ENCODE measurements around the gene CNOT11. TPM values are rescaled to one million over a fixed set of nuclear protein-coding genes. Genes with fewer than 3 reads are reported as not detected.
"Not testable (repeated sequence)": the region's sequence is repeated elsewhere in the genome, so short reads cannot be mapped to it uniquely, and the experiment has no call there.

CNOT11 gene
- total RNA-seq, 1 experiment from 2014 or later, result 110 TPM

DNA sequence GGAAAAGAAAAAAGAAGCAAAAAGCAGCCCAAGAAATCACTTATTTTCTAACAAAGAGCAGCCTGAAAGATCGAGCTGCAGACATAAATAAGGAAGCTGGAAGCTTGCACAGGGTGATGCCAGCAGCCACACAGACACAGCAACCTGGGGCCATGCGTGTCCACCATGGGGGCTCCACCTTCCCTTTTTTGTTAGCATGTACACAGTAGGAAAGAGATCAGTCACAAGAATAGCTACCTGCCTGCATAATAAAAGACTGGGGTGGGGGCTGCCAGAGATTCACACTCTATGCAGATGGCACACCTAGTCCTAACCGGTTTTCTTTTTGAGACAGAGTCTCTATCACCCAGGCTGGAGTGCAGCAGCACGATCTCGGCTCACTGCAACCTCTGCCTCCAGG lies 2.9 kb upstream of the CNOT11 start:
- POLR2A ChIA-PET, result no interaction called here
- no TSS peak for BruUV-seq (replicated peaks)
- intact Hi-C loops (cut with micrococcal nuclease; ENCODE audit: unreplicated experiment), result no loop called here
- Histone ChIP-seq H3K9me3 (no peaks in the 10 kb centered on the region), H3K27me3 (replicated peaks; ENCODE audit: control insufficient read depth, insufficient read depth, low read length) (no peaks in the 10 kb centered on the region), H3K36me3 (ENCODE audit: control insufficient read depth, insufficient read depth, low read length) (peaks cover 1% of the 10 kb centered on the region; the same call in 1 of the 2 replicates), H3K4me3 (ENCODE audit: low read depth, low read length) (no peak overlapping the region), H3K4me1 (peaks cover 35% of the 10 kb centered on the region)
- no peak for DNase-seq
- Mint-ChIP-seq H3K9me3 (ENCODE audit: unreplicated experiment) (peaks cover 15% of the 10 kb centered on the region), H3K27me3 (ENCODE audit: insufficient read depth, unreplicated experiment) (no peaks in the 10 kb centered on the region), H3K27ac (ENCODE audit: unreplicated experiment) (no peak overlapping the region), H3K4me1 (ENCODE audit: low read depth, unreplicated experiment) (peaks cover 29% of the 10 kb centered on the region), H3K4me3 (ENCODE audit: unreplicated experiment) (no peak overlapping the region), H3K36me3 (ENCODE audit: insufficient read depth, unreplicated experiment) (peaks cover 33% of the 10 kb centered on the region)
- CTCF ChIA-PET, result no interaction called here
- TF ChIP-seq CTCF (IDR thresholded peaks at IDR 0.05; ENCODE audit: insufficient read depth in 1 of 2, low read depth in 1 of 2, low read length in 1 of 2, severe bottlenecking in 1 of 2, unreplicated experiment in 1 of 2), result no peak

- H3K27me3 Mint-ChIP-seq (ENCODE audit: insufficient read depth, unreplicated experiment); H3K36me3 ChIP-seq (ENCODE audit: control insufficient read depth, insufficient read depth, low read length); BruUV-seq (replicated peaks); H3K9me3 ChIP-seq; DNase-seq; H3K27ac Mint-ChIP-seq (ENCODE audit: unreplicated experiment); H3K27me3 ChIP-seq (replicated peaks; ENCODE audit: control insufficient read depth, insufficient read depth, low read length): not testable (repeated sequence)
- Mint-ChIP-seq H3K4me1 (ENCODE audit: low read depth, unreplicated experiment) (peaks cover 37% of the 10 kb centered on the region), H3K9me3 (ENCODE audit: unreplicated experiment) (peaks cover 15% of the 10 kb centered on the region), H3K36me3 (ENCODE audit: insufficient read depth, unreplicated experiment) (peaks cover 35% of the 10 kb centered on the region), H3K4me3 (ENCODE audit: unreplicated experiment) (peak overlapping the region; percentile 94)
- H3K4me1 ChIP-seq, result peaks cover 32% of the 10 kb centered on the region
- intact Hi-C loops (cut with micrococcal nuclease; ENCODE audit: unreplicated experiment), result loop anchor here (1.0 kb wide), 2 partner anchors 100 to 215 kb away; partner anchors contain the start of gene TBC1D8
- H3K4me3 ChIP-seq (ENCODE audit: low read depth, low read length), result peak overlapping the region; percentile 66
- ChIA-PET CTCF (interaction anchor here (0.9 to 2.3 kb wide), 3 partner anchors 11 to 239 kb away, joined by 5 to 25 read pairs (median 6); no protein-coding TSS in a partner anchor), POLR2A (interaction anchor here (1.0 to 1.1 kb wide), 2 partner anchors 12 to 75 kb away, joined by 3 to 14 read pairs; no protein-coding TSS in a partner anchor)
Measured at GRCh38 chr2:101251246-101251781, 1.4 kb upstream of the CNOT11 start.

GRCh38 chr2:101251844-101252407 lies 760 bp upstream of the CNOT11 start:
- intact Hi-C loops (cut with micrococcal nuclease; ENCODE audit: unreplicated experiment), result loop anchor here (1.0 to 2.0 kb wide), 7 partner anchors 8 to 239 kb away; partner anchors contain the start of gene TBC1D8
- ChIA-PET POLR2A (interaction anchor here (0.7 to 1.3 kb wide), 4 partner anchors 12 to 76 kb away, joined by 3 to 14 read pairs (median 6); partner anchors contain the start of gene RNF149), CTCF (interaction anchor here (0.6 to 2.3 kb wide), 14 partner anchors 11 to 239 kb away, joined by 3 to 25 read pairs (median 4); no protein-coding TSS in a partner anchor)
- peaks cover 15% of the 10 kb centered on the region for H3K9me3 Mint-ChIP-seq (ENCODE audit: unreplicated experiment)
- peak overlapping the region; percentile 83 for H3K27ac Mint-ChIP-seq (ENCODE audit: unreplicated experiment)
- H3K4me3 ChIP-seq (ENCODE audit: low read depth, low read length), result peak overlapping the region; percentile 66
- DNase-seq, result peak; percentile 77 to 82
- no peaks in the 10 kb centered on the region for H3K27me3 Mint-ChIP-seq (ENCODE audit: insufficient read depth, unreplicated experiment)
- H3K36me3 ChIP-seq (ENCODE audit: control insufficient read depth, insufficient read depth, low read length), result peaks cover 1% of the 10 kb centered on the region; the same call in 1 of the 2 replicates
- peaks cover 43% of the 10 kb centered on the region for H3K4me1 Mint-ChIP-seq (ENCODE audit: low read depth, unreplicated experiment)
- H3K27me3 ChIP-seq (replicated peaks; ENCODE audit: control insufficient read depth, insufficient read depth, low read length), result no peaks in the 10 kb centered on the region
- peaks cover 41% of the 10 kb centered on the region for H3K36me3 Mint-ChIP-seq (ENCODE audit: insufficient read depth, unreplicated experiment)
- BruUV-seq (replicated peaks), result TSS peak; percentile 78
- TF ChIP-seq CTCF (IDR thresholded peaks at IDR 0.05; ENCODE audit: insufficient read depth in 1 of 2, low read depth in 1 of 2, low read length in 1 of 2, severe bottlenecking in 1 of 2, unreplicated experiment in 1 of 2), result peak; percentile 76 to 80
- peak overlapping the region; percentile 94 for H3K4me3 Mint-ChIP-seq (ENCODE audit: unreplicated experiment)
- peaks cover 30% of the 10 kb centered on the region for H3K4me1 ChIP-seq
- no peaks in the 10 kb centered on the region for H3K9me3 ChIP-seq
